Neural crest cell (in vitro differentiated cells): ENCODE data around the gene RAP1A. TPM values are rescaled to one million over a fixed set of nuclear protein-coding genes. Genes with fewer than 3 reads are reported as not detected.

Experiments used
- DNase-seq: peaks from one replicate; pipeline ENCODE4 v3.0.0; 2021; ENCODE audit warnings: low read depth, mixed read lengths, low spot score
- H3K27ac Mint-ChIP-seq: one replicate; pipeline ENCODE4 v1.8.0; 2021; ENCODE audit warnings: mild to moderate bottlenecking, mixed read lengths; ENCODE audit not compliant: unreplicated experiment
- H3K27me3 Mint-ChIP-seq: 2 replicates; pipeline ENCODE4 v1.8.0; 2021; ENCODE audit warnings: low read depth, mild to moderate bottlenecking, mixed read lengths
- H3K36me3 Mint-ChIP-seq: 2 replicates; pipeline ENCODE4 v1.8.0; 2021; ENCODE audit warnings: low read depth, mild to moderate bottlenecking, mixed read lengths
- H3K4me1 Mint-ChIP-seq: 2 replicates; pipeline ENCODE4 v1.8.0; 2021; ENCODE audit warnings: mixed read lengths
- H3K4me3 Mint-ChIP-seq: one replicate; pipeline ENCODE4 v1.8.0; 2021; ENCODE audit warnings: mild to moderate bottlenecking, mixed read lengths
- H3K9me3 Mint-ChIP-seq: 2 replicates; pipeline ENCODE4 v1.8.0; 2021; ENCODE audit warnings: mixed read lengths
- total RNA-seq: library from RNA; stranded (reverse); gene quantifications from 2 replicates; pipeline ENCODE4 v1.2.1, GENCODE V29; 2021
- TF ChIP-seq, protein P1 (sequence below): fragments of 200-600 bp; sonication (generic); conservative IDR thresholded peaks from 2 replicates; pipeline ENCODE4 v1.5.0; 2021; ENCODE audit warnings: antibody characterized with exemption, mild to moderate bottlenecking

Gene RAP1A
- total RNA-seq, 1 donor from 2014 or later, result 32.5 TPM

DNA sequence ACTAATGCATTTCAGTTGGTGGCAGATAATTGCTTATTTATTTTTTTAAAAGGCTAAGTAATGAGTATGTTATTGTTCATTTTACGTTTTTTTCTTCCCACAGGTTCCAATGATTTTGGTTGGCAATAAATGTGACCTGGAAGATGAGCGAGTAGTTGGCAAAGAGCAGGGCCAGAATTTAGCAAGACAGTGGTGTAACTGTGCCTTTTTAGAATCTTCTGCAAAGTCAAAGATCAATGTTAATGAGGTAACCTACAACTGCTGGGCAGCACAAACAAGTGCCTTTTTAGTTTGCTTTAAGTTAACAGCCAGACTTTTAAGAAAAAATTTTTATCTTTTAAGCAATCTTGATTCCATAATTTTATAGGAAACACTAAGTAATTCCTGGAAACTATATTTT lies 84.7 kb downstream of the RAP1A start:
- DNase-seq, result no peak
- Mint-ChIP-seq H3K36me3 (peaks cover 6% of the 10 kb centered on the region), H3K9me3 (no peaks in the 10 kb centered on the region), H3K27me3 (no peaks in the 10 kb centered on the region), H3K27ac (no peak overlapping the region), H3K4me1 (no peaks in the 10 kb centered on the region), H3K4me3 (no peak overlapping the region)
- TF ChIP-seq, protein P1, sequence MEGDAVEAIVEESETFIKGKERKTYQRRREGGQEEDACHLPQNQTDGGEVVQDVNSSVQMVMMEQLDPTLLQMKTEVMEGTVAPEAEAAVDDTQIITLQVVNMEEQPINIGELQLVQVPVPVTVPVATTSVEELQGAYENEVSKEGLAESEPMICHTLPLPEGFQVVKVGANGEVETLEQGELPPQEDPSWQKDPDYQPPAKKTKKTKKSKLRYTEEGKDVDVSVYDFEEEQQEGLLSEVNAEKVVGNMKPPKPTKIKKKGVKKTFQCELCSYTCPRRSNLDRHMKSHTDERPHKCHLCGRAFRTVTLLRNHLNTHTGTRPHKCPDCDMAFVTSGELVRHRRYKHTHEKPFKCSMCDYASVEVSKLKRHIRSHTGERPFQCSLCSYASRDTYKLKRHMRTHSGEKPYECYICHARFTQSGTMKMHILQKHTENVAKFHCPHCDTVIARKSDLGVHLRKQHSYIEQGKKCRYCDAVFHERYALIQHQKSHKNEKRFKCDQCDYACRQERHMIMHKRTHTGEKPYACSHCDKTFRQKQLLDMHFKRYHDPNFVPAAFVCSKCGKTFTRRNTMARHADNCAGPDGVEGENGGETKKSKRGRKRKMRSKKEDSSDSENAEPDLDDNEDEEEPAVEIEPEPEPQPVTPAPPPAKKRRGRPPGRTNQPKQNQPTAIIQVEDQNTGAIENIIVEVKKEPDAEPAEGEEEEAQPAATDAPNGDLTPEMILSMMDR, result no peak

DNA sequence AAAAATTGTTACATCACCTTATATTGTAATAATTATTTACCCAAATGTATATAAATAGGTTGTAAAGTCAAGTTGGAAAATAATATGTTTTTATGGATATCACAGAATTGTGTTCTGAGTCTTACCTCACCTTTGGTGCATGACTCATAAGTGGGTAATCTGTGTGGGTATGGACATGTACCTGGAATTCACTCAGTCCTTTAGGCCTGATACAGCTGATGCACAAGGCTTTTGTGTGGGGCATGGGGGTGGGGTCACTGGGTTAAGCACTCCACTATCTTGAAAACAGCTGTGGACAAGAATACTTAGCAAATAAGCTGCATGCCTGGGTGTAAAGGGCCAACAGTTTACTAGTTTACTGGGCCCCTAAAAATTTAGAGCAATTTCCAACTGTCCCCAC lies 85.2 kb downstream of the RAP1A start:
- Mint-ChIP-seq H3K27ac (no peak overlapping the region), H3K36me3 (peaks cover 4% of the 10 kb centered on the region), H3K4me1 (no peaks in the 10 kb centered on the region), H3K9me3 (no peaks in the 10 kb centered on the region), H3K27me3 (no peaks in the 10 kb centered on the region), H3K4me3 (no peak overlapping the region)
- no peak for DNase-seq
- TF ChIP-seq, protein P1, result no peak

DNA sequence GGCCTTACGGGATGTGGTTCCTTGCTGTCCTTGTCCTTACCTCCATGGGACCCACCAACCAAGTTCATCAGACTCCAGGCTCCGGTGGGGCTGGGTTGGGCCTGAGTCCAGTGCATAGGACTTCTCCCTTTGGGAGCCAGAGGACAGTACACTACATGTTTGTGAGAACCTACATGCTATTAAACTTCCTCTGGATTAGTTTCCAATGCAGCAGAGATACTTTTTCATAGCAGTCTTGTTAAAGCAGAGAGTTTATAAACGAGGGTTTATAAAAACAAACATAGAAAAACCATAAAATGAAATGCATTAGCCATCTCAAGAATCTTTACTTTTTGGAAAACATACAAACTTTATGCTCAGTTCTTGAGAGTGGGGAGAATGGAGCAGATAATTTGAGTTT lies 86.3 kb downstream of the RAP1A start:
- Mint-ChIP-seq H3K4me3 (no peak overlapping the region), H3K27me3 (no peaks in the 10 kb centered on the region), H3K4me1 (no peaks in the 10 kb centered on the region), H3K9me3 (no peaks in the 10 kb centered on the region), H3K36me3 (peaks cover 1% of the 10 kb centered on the region), H3K27ac (no peak overlapping the region)
- TF ChIP-seq, protein P1, result no peak
- no peak for DNase-seq

DNA sequence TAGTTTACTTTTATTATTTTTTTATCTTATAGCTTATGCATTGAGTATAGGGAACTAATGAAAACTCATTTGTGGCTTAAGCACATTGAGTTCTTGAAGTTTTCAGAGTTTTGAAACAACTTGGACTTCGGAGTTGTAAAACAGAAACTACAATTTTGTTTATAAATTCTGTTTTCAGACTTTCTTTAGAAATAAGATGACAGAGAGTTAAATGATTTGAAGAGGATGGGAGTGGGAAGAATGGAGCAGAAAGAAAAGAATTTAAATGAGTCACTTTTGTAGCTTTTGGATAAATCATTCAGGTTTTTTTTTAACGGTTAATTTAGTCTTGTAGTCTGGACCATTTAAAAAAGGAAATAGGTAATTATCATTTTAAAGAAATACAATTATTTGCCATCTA lies 87.3 kb downstream of the RAP1A start:
- TF ChIP-seq, protein P1, result no peak
- no peaks in the 10 kb centered on the region for H3K9me3 Mint-ChIP-seq
- H3K27ac Mint-ChIP-seq, result no peak overlapping the region
- H3K27me3 Mint-ChIP-seq, result no peaks in the 10 kb centered on the region
- no peak for DNase-seq
- H3K4me1 Mint-ChIP-seq, result no peaks in the 10 kb centered on the region
- H3K4me3 Mint-ChIP-seq, result no peak overlapping the region
- H3K36me3 Mint-ChIP-seq, result no peaks in the 10 kb centered on the region

DNA sequence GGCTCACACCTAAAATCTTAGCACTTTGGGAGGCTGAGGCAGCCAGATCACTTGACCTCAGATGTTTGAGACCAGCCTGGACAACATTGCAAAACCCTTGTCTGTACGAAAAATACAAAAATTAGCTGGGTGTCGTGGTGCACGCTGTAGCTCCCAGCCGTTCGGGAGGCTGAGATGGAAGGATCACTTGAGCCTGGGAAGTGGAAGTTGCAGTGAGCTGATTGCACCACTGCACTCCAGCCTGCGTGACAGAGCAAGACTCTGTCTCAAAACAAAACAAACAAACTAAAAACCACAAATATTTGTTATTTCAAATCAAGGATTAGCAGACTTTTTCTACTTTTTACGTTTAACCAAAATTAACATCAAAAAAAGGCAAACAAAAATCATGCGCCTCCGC lies 88.3 kb downstream of the RAP1A start:
- Mint-ChIP-seq H3K4me3 (no peak overlapping the region), H3K9me3 (no peaks in the 10 kb centered on the region), H3K27ac (no peak overlapping the region), H3K4me1 (no peaks in the 10 kb centered on the region), H3K36me3 (no peaks in the 10 kb centered on the region), H3K27me3 (no peaks in the 10 kb centered on the region)
- DNase-seq, result no peak
- TF ChIP-seq, protein P1, result no peak

DNA sequence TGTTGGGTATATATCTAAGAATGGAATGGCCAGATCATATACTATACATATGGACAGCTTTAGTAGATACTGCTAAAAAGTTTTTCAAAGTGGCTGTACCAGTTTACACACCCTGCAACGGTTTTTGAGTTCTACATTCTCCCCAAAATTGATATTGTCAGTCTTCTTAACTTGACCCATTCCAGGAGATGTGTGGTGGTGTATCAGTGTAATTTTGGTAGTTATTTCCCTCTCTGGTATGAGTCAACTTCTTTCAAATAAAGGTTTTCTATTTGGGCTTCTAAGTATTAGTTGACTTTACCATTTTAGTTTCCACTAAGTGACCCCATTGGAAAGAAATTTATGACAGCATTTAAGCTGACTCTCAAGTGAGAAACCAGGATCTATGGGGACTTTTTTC lies 90.4 kb downstream of the RAP1A start:
- TF ChIP-seq, protein P1, result no peak
- Mint-ChIP-seq H3K27me3 (no peaks in the 10 kb centered on the region), H3K27ac (no peak overlapping the region), H3K4me3 (no peak overlapping the region), H3K36me3 (no peaks in the 10 kb centered on the region), H3K9me3 (no peaks in the 10 kb centered on the region), H3K4me1 (no peaks in the 10 kb centered on the region)
- no peak for DNase-seq
